CD4-positive, alpha-beta T cell treated with Interleukin-6 at 100 ng/mL for 8 hours (primary cell): Measurements from ENCODE around the gene STARD3.

ENCODE experiments used
- DNase-seq: peaks from one replicate; pipeline ENCODE4 v3.0.0-alpha.2; 2020; ENCODE audit warnings: mixed read lengths, low spot score

The STARD3 gene

GRCh38 chr17:39672522-39673334, 35.8 kb downstream of the STARD3 start:
- no peak for DNase-seq

- DNase-seq = no peak
Observed at GRCh38 chr17:39673335-39674081, 36.6 kb downstream of the STARD3 start.

- no peak for DNase-seq
Observed at GRCh38 chr17:39674179-39674578, 37.2 kb downstream of the STARD3 start.

- no peak for DNase-seq
Observed at GRCh38 chr17:39674702-39675389, 37.9 kb downstream of the STARD3 start.

GRCh38 chr17:39675390-39676082, 38.6 kb downstream of the STARD3 start:
- DNase-seq = no peak

- DNase-seq = peak; percentile 63
Observed at GRCh38 chr17:39676198-39676819, 39.4 kb downstream of the STARD3 start.

GRCh38 chr17:39677072-39677471, 40.1 kb downstream of the STARD3 start:
- DNase-seq = no peak

GRCh38 chr17:39677542-39678339, 40.8 kb downstream of the STARD3 start:
- DNase-seq = no peak

GRCh38 chr17:39678340-39679116, 41.6 kb downstream of the STARD3 start:
- DNase-seq = no peak

GRCh38 chr17:39679521-39680192, 42.7 kb downstream of the STARD3 start:
- peak; percentile 59 for DNase-seq

GRCh38 chr17:39683295-39683939, 46.5 kb downstream of the STARD3 start:
- no peak for DNase-seq

- no peak for DNase-seq
Observed at GRCh38 chr17:39684369-39685192, 47.6 kb downstream of the STARD3 start.

GRCh38 chr17:39687101-39687545, 50.2 kb downstream of the STARD3 start:
- DNase-seq = no peak

- DNase-seq = peak; percentile 76
Observed at GRCh38 chr17:39687546-39688474, 50.9 kb downstream of the STARD3 start, which contains the start of gene PGAP3. TSS of gene PGAP3 (minus strand) at chr17:39688057. CDS start at chr17:39688014, 43 bp downstream.

GRCh38 chr17:39688475-39688835, 51.5 kb downstream of the STARD3 start:
- DNase-seq = no peak

- DNase-seq = no peak
Observed at GRCh38 chr17:39688945-39689344, 52.0 kb downstream of the STARD3 start.

- no peak for DNase-seq
Observed at GRCh38 chr17:39694593-39694992, 57.6 kb downstream of the STARD3 start.
